OCI-LY7 (cell line): Measurements from ENCODE around the gene USP46. TPM values are rescaled to one million over a fixed set of nuclear protein-coding genes. Genes with fewer than 3 reads are reported as not detected.

Experiments
- BruUV-seq: library from RNA; stranded (reverse); fragments of 400-500 nt; replicated peaks from 2 replicates; lab custom pipeline; 2021; lab: Mats Ljungman, UMichigan
- CTCF ChIA-PET: fragments of 300-600 bp; sonication (Branson Sonifier 250); formaldehyde crosslinking; loops from one replicate; lab custom pipeline; 2022; ENCODE audit warnings: antibody characterized with exemption; ENCODE audit not compliant: unreplicated experiment; lab: Charles Lee
- POLR2A ChIA-PET: fragments of 300-600 bp; sonication (Branson Sonifier 250); formaldehyde crosslinking; loops from one replicate; lab custom pipeline; 2022; ENCODE audit warnings: antibody characterized with exemption; lab: Charles Lee
- DNase-seq: peaks from one replicate; pipeline ENCODE4 v3.0.0-alpha.2; 2015; ENCODE audit warnings: low spot score
- H2AFZ ChIP-seq: fragments of 200-600 bp; sonication (generic), shearing (Covaris generic); 2 replicates; pipeline ENCODE4 v1.6.1; 2014; ENCODE audit warnings: mild to moderate bottlenecking, antibody characterized with exemption, low read length, moderate library complexity
- H3K27ac ChIP-seq: fragments of 200-600 bp; sonication (generic); 2 replicates; pipeline ENCODE4 v1.5.1; 2014; ENCODE audit warnings: mixed run types, low read depth, mild to moderate bottlenecking, moderate library complexity, low read length, inconsistent platforms; ENCODE audit not compliant: poor library complexity, severe bottlenecking
- H3K36me3 ChIP-seq: fragments of 200-600 bp; sonication (generic); 2 replicates; pipeline ENCODE4 v1.6.1; 2014; ENCODE audit warnings: mild to moderate bottlenecking, antibody characterized with exemption, low read length, moderate library complexity, mixed read lengths; ENCODE audit not compliant: insufficient read depth
- H3K4me1 ChIP-seq: fragments of 200-600 bp; sonication (generic); 2 replicates; pipeline ENCODE4 v1.5.1; 2014; ENCODE audit warnings: mild to moderate bottlenecking, low read length; ENCODE audit not compliant: insufficient read depth, poor library complexity, severe bottlenecking
- H3K4me2 ChIP-seq: fragments of 200-600 bp; sonication (generic); 2 replicates; pipeline ENCODE4 v1.6.1; 2014; ENCODE audit warnings: mild to moderate bottlenecking, low read length
- H3K4me3 ChIP-seq: fragments of 200-600 bp; sonication (generic); 2 replicates; pipeline ENCODE4 v1.5.1; 2014; ENCODE audit warnings: mild to moderate bottlenecking, low read depth, low read length; ENCODE audit not compliant: poor library complexity, severe bottlenecking
- H3K79me2 ChIP-seq: fragments of 200-600 bp; sonication (generic); 2 replicates; pipeline ENCODE4 v1.6.1; 2016; ENCODE audit warnings: low read depth, mild to moderate bottlenecking, low read length, moderate library complexity, mixed read lengths; ENCODE audit not compliant: insufficient read depth
- H3K9me2 ChIP-seq: fragments of 200-600 bp; sonication (generic); 2 replicates; pipeline ENCODE4 v1.6.1; 2016; ENCODE audit warnings: mild to moderate bottlenecking, low read length, mixed read lengths; ENCODE audit not compliant: insufficient read depth
- H3K9me3 ChIP-seq: fragments of 200-600 bp; sonication (generic); 2 replicates; pipeline ENCODE4 v1.6.1; 2014; ENCODE audit warnings: mild to moderate bottlenecking, mixed run types, low read length, mixed read lengths
- H4K20me1 ChIP-seq: fragments of 200-600 bp; sonication (generic); 2 replicates; pipeline ENCODE4 v1.6.1; 2014; ENCODE audit warnings: mild to moderate bottlenecking, antibody characterized with exemption, low read length, moderate library complexity, mixed read lengths; ENCODE audit not compliant: insufficient read depth
- EZH2phosphoT487 ChIP-seq: fragments of 200-600 bp; sonication (generic); IDR thresholded peaks from 2 replicates; pipeline ENCODE4 v1.6.1; 2018; ENCODE audit warnings: low read depth, borderline replicate concordance, mild to moderate bottlenecking, mixed run types, antibody characterized with exemption, low read length, moderate library complexity, mixed read lengths
- intact Hi-C: fragments of 100-400 bp; cut with micrococcal nuclease; formaldehyde crosslinking; loops from one replicate; pipeline ENCODE4 v1.10.0; 2022; ENCODE audit not compliant: unreplicated experiment
- total RNA-seq, 2 experiments: library from RNA; depleted of rRNA in 1 of 2; stranded (reverse); fragments of >200 nt in 1 of 2; shearing (Covaris generic) in 1 of 2; gene quantifications; 2 replicates each; pipeline ENCODE4 v1.2.3, GENCODE V29; 2014 to 2022
- TF ChIP-seq, protein P1 (sequence below): fragments of 200-600 bp; sonication (generic); conservative IDR thresholded peaks from 2 replicates; pipeline ENCODE4 v1.5.1; 2014; ENCODE audit warnings: mild to moderate bottlenecking, antibody characterized with exemption, low read length, moderate library complexity, mixed read lengths

The USP46 gene
- total RNA-seq, 2 experiments from 2014 or later, result 5.4 to 15.8 TPM

GRCh38 chr4:52646741-52647140 lies 12.4 kb downstream of the USP46 start:
- no peak overlapping the region for H2AFZ ChIP-seq
- ChIA-PET POLR2A (interaction anchor here (0.9 kb wide), 1 partner anchor 18 kb away, joined by 3 read pairs; no protein-coding TSS in a partner anchor), CTCF (no interaction called here)
- no peaks in the 10 kb centered on the region for H3K9me2 ChIP-seq
- intact Hi-C loops, result no loop called here
- no peak for DNase-seq
- H3K4me3 ChIP-seq, result no peak overlapping the region
- TF ChIP-seq EZH2phosphoT487, result no peak
- TF ChIP-seq, protein P1, sequence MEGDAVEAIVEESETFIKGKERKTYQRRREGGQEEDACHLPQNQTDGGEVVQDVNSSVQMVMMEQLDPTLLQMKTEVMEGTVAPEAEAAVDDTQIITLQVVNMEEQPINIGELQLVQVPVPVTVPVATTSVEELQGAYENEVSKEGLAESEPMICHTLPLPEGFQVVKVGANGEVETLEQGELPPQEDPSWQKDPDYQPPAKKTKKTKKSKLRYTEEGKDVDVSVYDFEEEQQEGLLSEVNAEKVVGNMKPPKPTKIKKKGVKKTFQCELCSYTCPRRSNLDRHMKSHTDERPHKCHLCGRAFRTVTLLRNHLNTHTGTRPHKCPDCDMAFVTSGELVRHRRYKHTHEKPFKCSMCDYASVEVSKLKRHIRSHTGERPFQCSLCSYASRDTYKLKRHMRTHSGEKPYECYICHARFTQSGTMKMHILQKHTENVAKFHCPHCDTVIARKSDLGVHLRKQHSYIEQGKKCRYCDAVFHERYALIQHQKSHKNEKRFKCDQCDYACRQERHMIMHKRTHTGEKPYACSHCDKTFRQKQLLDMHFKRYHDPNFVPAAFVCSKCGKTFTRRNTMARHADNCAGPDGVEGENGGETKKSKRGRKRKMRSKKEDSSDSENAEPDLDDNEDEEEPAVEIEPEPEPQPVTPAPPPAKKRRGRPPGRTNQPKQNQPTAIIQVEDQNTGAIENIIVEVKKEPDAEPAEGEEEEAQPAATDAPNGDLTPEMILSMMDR, result no peak
- no TSS peak for BruUV-seq
- 0 out of 2 replicates have a peak, but pooled peaks cover 6% of the 10 kb centered on the region for H3K79me2 ChIP-seq
- H3K36me3 ChIP-seq, result peaks cover 14% of the 10 kb centered on the region; the same call in 1 of the 2 replicates
- no peak overlapping the region for H3K4me2 ChIP-seq
- peaks cover 6% of the 10 kb centered on the region for H3K4me1 ChIP-seq
- no peaks in the 10 kb centered on the region for H3K9me3 ChIP-seq
- no peaks in the 10 kb centered on the region for H4K20me1 ChIP-seq
- H3K27ac ChIP-seq, result no peak overlapping the region

DNA sequence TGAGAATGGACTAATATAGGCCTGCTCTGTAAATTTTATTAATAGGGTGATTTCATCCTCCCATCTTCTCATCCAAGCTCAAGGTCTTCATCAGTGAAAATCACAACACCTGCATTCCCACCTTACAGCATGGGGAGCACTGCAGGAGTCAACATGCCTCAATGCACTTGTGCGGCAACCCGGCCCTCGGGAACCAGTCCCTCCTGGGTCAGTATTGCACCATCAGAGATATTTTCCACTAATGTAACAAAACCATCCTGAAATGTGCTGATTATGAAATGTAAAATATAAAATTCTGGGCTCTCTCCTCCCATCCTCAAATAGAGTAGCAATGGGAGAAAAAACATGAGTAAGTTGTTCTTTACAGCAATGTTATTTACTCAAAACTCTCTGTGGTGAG lies 13.0 kb downstream of the USP46 start:
- no peaks in the 10 kb centered on the region for H4K20me1 ChIP-seq
- DNase-seq, result no peak
- ChIA-PET CTCF (no interaction called here), POLR2A (no interaction called here)
- H3K36me3 ChIP-seq, result peaks cover 14% of the 10 kb centered on the region; the same call in 1 of the 2 replicates
- H3K4me1 ChIP-seq, result peaks cover 6% of the 10 kb centered on the region
- no peak overlapping the region for H3K4me3 ChIP-seq
- no peaks in the 10 kb centered on the region for H3K9me3 ChIP-seq
- 0 out of 2 replicates have a peak, but pooled peaks cover under 1% of the 10 kb centered on the region for H3K79me2 ChIP-seq
- no peaks in the 10 kb centered on the region for H3K9me2 ChIP-seq
- H3K4me2 ChIP-seq, result no peak overlapping the region
- TF ChIP-seq EZH2phosphoT487, result no peak
- no TSS peak for BruUV-seq
- no peak overlapping the region for H2AFZ ChIP-seq
- intact Hi-C loops, result no loop called here
- no peak overlapping the region for H3K27ac ChIP-seq

DNA sequence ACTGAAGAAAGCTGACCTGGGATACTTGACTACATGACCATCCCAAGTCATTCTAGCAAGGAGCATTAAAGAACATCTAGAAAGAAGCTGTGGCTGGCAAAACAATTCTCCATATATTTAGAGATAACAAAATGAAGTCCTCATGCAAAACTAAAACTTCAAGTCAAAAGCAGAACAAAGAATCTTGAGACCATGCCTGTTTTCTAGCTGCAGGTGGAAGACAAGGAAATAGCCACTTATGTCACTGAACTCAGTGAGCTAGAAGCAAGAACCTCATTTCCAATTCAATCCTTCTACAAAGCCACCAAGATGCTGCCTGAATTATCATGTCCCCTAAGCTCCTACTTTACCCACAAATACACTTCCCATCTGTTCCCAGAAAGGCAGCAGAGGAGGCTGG lies 13.8 kb downstream of the USP46 start:
- no peaks in the 10 kb centered on the region for H3K9me3 ChIP-seq
- no TSS peak for BruUV-seq
- TF ChIP-seq, protein P1, result no peak
- no peak for TF ChIP-seq EZH2phosphoT487
- ChIA-PET POLR2A (interaction anchor here (0.7 kb wide), 3 partner anchors 10 to 100 kb away, joined by 3 to 8 read pairs (median 4); no protein-coding TSS in a partner anchor), CTCF (no interaction called here)
- H3K79me2 ChIP-seq, result no peaks in the 10 kb centered on the region; the same call in 1 of the 2 replicates
- no peaks in the 10 kb centered on the region for H3K9me2 ChIP-seq
- H3K4me2 ChIP-seq, result no peak overlapping the region
- peaks cover 14% of the 10 kb centered on the region; the same call in 1 of the 2 replicates for H3K36me3 ChIP-seq
- no peaks in the 10 kb centered on the region for H4K20me1 ChIP-seq
- peak; percentile 12 for DNase-seq
- H3K27ac ChIP-seq, result no peak overlapping the region
- intact Hi-C loops, result no loop called here
- H3K4me3 ChIP-seq, result no peak overlapping the region
- peaks cover 6% of the 10 kb centered on the region for H3K4me1 ChIP-seq
- no peak overlapping the region for H2AFZ ChIP-seq
